Measurements from ENCODE around the gene PRIMPOL. TPM values are rescaled to one million over a fixed set of nuclear protein-coding genes. Genes with fewer than 3 reads are reported as not detected.
A peak's percentile ranks its signal among the peaks of the same experiment; 100 is the strongest.

The PRIMPOL gene
- total RNA-seq, 2 donors from 2014 or later = 4.6 to 15.0 TPM

DNA sequence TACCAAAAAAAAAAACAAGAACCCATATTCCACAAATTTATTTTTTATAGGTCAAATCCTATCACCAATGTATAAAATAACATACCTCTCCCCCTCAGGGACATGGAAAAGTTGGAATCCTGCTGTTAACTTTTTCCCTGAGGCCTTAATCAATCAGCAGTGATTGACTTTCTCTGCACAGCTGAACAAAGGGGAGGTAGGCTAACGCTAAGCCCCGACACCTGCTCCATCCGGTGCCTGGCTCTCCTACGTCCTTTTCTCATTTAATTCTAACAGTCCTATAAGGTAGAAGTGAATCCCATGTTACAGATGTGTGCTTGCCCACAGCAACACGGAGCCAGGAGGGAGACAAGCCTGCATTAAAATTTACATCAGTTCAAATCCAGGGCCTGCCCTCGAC, 81.5 kb downstream of the PRIMPOL start:
- H3K36me3 ChIP-seq (replicated peaks in 1 of 2; ENCODE audit: insufficient read depth in 1 of 2, low read depth in 2 of 2) = no peaks in the 10 kb centered on the region
- DNase-seq (no peak), ATAC-seq (no peak)
- no peak overlapping the region for H3K4me3 ChIP-seq
- no peaks in the 10 kb centered on the region for H3K9me3 ChIP-seq
- intact Hi-C loops (cut with DNase I) = no loop called here
- TF ChIP-seq, protein P1, sequence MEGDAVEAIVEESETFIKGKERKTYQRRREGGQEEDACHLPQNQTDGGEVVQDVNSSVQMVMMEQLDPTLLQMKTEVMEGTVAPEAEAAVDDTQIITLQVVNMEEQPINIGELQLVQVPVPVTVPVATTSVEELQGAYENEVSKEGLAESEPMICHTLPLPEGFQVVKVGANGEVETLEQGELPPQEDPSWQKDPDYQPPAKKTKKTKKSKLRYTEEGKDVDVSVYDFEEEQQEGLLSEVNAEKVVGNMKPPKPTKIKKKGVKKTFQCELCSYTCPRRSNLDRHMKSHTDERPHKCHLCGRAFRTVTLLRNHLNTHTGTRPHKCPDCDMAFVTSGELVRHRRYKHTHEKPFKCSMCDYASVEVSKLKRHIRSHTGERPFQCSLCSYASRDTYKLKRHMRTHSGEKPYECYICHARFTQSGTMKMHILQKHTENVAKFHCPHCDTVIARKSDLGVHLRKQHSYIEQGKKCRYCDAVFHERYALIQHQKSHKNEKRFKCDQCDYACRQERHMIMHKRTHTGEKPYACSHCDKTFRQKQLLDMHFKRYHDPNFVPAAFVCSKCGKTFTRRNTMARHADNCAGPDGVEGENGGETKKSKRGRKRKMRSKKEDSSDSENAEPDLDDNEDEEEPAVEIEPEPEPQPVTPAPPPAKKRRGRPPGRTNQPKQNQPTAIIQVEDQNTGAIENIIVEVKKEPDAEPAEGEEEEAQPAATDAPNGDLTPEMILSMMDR (IDR thresholded peaks at IDR 0.05) = no peak
- TF ChIP-seq POLR2A (IDR thresholded peaks at IDR 0.05) = no peak
- no peak overlapping the region for H3K27ac ChIP-seq
- 64 to 73% methylated on average over 6 of the region's 6 CpGs for WGBS, 2 donors
- no peaks in the 10 kb centered on the region for H3K27me3 ChIP-seq
- peaks cover 13% of the 10 kb centered on the region for H3K4me1 ChIP-seq

DNA sequence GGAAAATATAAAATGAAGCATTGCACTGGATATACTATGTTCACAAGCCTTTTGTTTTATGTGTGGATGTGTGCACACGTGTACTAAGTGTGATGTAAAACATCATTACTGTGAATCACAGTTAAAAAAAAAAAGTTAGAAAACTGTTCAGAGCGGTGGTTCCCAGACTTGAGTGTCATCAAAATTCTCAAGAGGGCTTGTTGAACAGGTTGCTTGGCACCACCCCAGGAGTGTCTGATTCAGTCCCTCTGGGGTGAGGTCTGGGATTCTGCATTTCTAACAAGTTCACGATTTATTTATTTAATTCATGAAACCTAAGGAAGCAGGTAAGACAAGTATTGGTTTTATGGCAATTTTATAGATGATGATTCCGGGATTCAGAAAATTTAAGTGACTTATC, 82.6 kb downstream of the PRIMPOL start:
- Histone ChIP-seq H3K9me3 (no peaks in the 10 kb centered on the region), H3K4me3 (no peak overlapping the region), H3K27ac (no peak overlapping the region), H3K27me3 (no peaks in the 10 kb centered on the region), H3K4me1 (peaks cover 13% of the 10 kb centered on the region), H3K36me3 (replicated peaks in 1 of 2; ENCODE audit: insufficient read depth in 1 of 2, low read depth in 2 of 2) (no peaks in the 10 kb centered on the region)
- DNase-seq (no peak), ATAC-seq (no peak)
- TF ChIP-seq, protein P1 (IDR thresholded peaks at IDR 0.05) = no peak
- TF ChIP-seq POLR2A (IDR thresholded peaks at IDR 0.05) = no peak
- intact Hi-C loops (cut with DNase I) = no loop called here
- WGBS, 2 donors = 62 to 64% methylated on average over 4 of the region's 4 CpGs

DNA sequence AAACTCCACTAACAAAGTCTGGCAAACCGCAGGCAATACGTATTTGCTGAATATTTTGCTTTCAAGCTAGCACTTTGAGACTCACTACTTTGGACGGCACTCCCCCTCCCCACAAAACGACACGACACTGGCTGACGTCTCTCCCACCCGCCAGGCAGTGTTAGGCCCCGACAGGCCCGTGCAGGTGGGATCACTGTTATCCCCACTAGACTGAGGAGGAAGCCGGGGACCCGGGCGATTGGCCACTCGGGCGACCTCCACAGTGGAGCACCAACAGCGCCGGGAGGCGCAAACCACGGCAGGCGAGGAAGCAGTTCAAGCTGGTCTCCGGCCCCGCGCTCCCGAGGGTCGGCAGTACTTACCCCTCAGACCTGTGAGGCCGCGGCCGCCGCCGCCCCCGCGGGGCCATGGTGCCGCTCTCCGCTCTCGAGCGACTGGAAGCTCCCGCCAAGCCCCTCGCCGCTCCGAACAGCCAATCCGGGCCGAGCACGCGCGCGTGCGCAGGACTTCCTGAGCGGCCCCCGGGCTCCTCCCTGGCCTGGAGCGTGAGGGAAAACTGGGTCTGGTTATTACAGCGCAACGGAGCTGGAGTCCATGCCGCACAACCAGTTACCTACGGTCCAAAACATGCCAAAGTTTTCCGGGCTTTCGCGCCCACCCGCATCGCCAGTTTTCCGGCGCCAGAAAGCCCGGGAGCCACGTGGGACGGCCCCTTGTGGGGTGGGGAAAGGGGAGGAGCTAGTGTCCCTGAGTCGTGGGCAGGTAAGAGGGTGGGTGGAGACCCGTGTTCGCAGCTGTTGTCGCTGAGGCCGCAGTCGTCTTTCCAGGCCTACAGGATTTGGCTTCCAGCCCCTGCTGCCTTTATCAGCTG, 84.4 kb downstream of the PRIMPOL start, which contains the start of gene CENPU:
TSS of gene CENPU (minus strand) at position 443 of the 871 bp plus-strand sequence. CDS start at position 409, 34 bp downstream.
- Histone ChIP-seq H3K27ac (peak within 1 kb of the TSS in 3 of 4 donors; percentile 57 to 78 (median 66)), H3K4me1 (peaks cover 13% of the 10 kb centered on the region), H3K4me3 (peak within 1 kb of the TSS; percentile 53 to 82), H3K36me3 (replicated peaks in 1 of 2; ENCODE audit: insufficient read depth in 1 of 2, low read depth in 2 of 2) (no peaks in the 10 kb centered on the region), H3K9me3 (no peaks in the 10 kb centered on the region), H3K27me3 (no peaks in the 10 kb centered on the region)
- 0% methylated on average over 18 to 68 of the region's 69 CpGs for WGBS, 2 donors
- peak; percentile 99 for ATAC-seq
- TF ChIP-seq POLR2A (IDR thresholded peaks at IDR 0.05) = peak in 2 of 3 donors; percentile 69 to 70
- TF ChIP-seq, protein P1 (IDR thresholded peaks at IDR 0.05) = peak in 2 of 7 experiments; percentile 15 to 29
- peak; percentile 98 for DNase-seq
- intact Hi-C loops (cut with DNase I) = no loop called here

DNA sequence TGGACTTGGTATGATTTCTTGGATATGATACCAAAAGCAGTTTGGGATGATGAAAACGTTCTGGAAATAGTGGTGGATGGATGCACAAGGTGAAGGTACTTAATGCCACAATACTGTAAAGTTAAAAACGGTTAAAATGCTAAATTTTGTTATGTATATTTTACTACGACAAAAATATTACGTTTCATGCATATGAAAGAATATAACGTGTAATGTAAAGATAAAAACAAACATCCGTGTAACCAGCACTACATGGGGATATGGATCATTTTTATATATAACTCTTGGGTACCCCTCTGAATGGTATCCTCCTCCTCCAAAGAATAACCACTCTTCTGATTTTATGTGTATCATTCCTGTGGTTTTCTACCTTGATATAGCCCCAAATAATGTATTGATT, 85.2 kb downstream of the PRIMPOL start:
- H3K36me3 ChIP-seq (replicated peaks in 1 of 2; ENCODE audit: insufficient read depth in 1 of 2, low read depth in 2 of 2) = no peaks in the 10 kb centered on the region
- TF ChIP-seq, protein P1 (IDR thresholded peaks at IDR 0.05) = no peak
- WGBS, 2 donors = 22 to 34% methylated on average over 6 of the region's 6 CpGs
- peaks cover 13% of the 10 kb centered on the region for H3K4me1 ChIP-seq
- peak overlapping the region in 3 of 4 donors; percentile 57 to 78 (median 66) for H3K27ac ChIP-seq
- ATAC-seq (no peak), DNase-seq (no peak)
- no peaks in the 10 kb centered on the region for H3K9me3 ChIP-seq
- H3K4me3 ChIP-seq = no peak overlapping the region
- no peaks in the 10 kb centered on the region for H3K27me3 ChIP-seq
- intact Hi-C loops (cut with DNase I) = no loop called here
